HG03135 (cell line): ENCODE data around the gene GGA2.
"Not testable (repeated sequence)": the region's sequence is repeated elsewhere in the genome, so short reads cannot be mapped to it uniquely, and the experiment has no call there.

ENCODE experiments used
- ATAC-seq: cut with Tn5 transposase; IDR thresholded peaks from one replicate; pipeline ENCODE4 v1.9.1; 2021; ENCODE audit warnings: mild to moderate bottlenecking, moderate library complexity; ENCODE audit not compliant: unreplicated experiment

The GGA2 gene

DNA sequence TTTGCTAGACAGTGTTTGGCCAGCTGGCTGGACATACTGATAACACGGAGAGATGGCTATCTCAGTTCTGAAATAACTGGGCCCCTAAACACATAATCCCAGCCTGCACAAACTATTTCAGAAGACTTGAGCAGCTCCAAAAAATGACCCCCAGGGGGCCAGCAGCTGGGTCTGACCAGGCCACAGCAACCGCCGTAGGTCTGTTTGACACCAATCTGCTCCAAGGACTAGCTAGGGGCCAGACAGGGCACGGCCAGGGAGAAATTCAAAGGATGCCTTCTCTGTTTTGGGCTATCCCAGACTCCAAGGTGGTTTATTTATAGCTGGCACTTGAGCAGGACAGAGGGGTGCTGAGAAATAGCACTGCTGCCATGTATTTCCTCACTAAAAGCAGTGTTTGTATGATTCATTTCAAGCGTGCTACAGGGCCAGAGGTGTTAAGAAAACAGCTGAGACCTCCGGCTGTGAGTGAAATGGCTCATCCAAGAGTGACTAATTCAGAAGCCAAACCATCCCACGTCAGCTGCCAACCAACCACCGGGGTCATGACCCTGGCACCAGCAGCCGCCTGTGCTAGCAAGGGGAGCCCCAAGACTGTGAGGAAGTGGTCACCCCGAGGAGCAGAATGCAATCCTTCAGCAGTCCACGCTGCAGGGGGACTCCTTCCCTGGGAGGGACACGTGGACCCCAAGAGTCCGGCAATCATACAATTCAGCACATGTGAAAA is 5.7 kb downstream of the GGA2 start:
- ATAC-seq = peak; percentile 61

GRCh38 chr16:23504076-23504452 is 6.2 kb downstream of the GGA2 start:
- ATAC-seq = no peak

DNA sequence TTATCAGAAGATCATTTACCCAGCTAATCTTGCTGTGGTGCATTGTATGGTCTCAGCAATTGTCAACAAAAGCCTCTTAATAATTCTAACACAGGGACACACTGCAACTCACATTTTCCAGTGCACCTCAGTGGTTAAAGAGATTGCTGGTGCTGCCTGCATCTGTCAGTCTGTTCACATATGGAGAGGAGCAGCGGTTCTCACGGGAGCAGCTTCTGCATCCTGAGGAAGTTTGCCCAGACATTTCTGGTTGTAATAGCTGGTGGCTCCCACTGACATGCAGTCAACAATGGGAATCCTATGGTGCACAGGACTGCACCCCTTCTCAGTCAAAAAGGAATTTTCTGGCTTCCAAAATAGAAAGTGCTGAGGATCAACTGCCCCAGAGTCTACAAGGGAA is 7.8 kb downstream of the GGA2 start:
- no peak for ATAC-seq

DNA sequence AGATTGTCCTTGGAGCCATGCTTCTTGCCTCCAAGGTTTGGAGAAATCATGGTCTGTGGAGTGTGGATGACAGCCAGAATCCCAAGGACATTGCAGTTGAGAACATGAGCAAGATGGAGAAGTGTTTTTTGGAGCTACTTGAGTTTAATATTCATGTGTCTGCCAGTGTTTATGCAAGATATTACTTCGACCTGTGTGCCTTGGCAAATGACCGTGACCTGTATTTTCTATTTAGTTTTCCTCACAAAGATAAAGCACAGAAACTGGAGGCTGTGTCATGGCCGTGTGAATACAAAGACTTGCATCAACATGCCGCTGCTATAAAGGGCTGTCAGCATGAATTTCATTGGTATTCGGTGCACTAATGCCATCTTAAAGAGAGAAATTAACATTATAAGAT is 9.0 kb downstream of the GGA2 start:
- ATAC-seq = no peak

GRCh38 chr16:23500862-23501225 is 9.4 kb downstream of the GGA2 start:
- ATAC-seq = no peak

GRCh38 chr16:23500212-23500861 is 10.0 kb downstream of the GGA2 start:
- ATAC-seq = no peak

GRCh38 chr16:23499801-23500200 is 10.5 kb downstream of the GGA2 start:
- no peak for ATAC-seq

GRCh38 chr16:23498863-23499262 is 11.4 kb downstream of the GGA2 start:
- no peak for ATAC-seq

DNA sequence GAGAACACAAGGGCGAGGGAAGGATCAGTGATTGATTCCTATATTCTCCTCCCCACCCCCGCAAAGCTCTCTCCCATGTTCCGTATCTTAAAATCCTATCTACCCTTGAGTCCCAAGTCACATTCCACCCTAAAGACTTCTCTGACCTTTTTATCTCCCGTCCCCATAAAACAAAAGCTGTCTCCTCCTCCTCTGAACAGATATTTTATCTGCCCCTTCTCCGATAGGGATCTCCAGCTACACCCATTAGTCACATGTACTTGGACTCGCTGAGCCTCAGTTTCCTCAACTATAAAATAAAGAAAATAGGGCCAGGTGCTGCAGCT is 12.8 kb downstream of the GGA2 start:
- no peak for ATAC-seq

- ATAC-seq = no peak
Observed at GRCh38 chr16:23496821-23497542, 13.3 kb downstream of the GGA2 start.

GRCh38 chr16:23495671-23496070 is 14.6 kb downstream of the GGA2 start:
- ATAC-seq = no peak

GRCh38 chr16:23494188-23494587 is 16.1 kb downstream of the GGA2 start:
- ATAC-seq = no peak

DNA sequence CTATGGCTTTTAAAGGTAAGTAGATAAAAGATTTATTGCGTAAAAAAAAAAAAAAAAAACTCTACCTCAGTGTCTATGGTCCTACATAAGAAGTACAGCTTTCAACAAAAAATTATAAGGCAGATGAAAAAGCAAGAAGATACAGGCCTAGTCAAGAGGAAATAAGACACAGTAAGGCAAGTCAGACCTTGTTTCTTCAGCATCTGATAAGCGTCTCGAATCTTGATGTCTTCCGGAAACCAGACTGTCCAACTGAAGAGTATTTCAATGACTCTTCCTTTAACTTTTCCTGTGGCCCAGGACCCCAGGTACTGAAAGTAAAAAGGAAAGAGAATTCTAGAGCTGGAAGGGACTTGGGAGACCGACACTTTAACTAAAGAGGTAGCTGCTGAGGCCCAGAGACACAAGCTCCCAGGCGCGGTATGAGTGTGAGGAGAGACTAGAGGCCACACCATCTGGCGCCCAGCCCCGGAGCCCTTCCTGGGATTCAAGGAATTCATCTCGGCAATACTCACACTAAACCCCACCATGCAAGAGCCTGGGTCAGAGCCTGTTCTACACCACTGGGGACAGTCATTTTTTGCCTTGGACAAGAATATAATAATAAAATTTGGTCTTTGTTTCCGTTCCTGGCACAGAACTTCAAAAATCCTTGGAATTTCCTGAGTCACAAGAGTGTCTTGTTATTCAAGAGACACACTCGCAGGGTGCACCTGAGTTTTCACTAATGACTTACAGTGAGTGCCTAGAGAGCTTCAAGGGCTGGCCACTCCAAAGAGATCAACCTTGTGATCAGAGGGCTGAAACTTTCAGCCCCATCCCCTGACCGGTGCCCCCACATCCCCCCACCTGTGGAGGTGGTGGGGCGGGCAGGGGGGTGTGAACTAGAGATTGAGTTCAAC is 18.6 kb downstream of the GGA2 start:
- no peak for ATAC-seq

DNA sequence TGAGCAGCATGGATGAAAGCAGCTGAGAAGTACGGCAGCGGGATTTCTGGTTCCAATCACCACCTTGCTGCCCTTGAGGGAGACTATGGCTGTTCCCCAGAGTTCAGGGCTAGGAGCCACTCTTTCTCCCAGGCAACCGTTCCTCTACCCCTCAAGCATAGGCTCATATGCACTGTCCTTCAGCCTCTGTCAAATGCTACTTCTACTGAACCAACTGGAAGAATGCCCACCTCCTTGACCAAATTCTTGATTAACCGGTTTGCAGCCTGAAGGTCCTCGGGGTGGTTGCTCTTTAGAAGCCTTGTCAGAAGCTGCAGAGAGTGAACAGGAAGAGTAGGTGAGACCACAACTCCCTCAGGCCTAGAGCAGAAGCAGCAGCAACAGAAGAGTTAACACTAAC is 23.8 kb downstream of the GGA2 start:
- no peak for ATAC-seq

DNA sequence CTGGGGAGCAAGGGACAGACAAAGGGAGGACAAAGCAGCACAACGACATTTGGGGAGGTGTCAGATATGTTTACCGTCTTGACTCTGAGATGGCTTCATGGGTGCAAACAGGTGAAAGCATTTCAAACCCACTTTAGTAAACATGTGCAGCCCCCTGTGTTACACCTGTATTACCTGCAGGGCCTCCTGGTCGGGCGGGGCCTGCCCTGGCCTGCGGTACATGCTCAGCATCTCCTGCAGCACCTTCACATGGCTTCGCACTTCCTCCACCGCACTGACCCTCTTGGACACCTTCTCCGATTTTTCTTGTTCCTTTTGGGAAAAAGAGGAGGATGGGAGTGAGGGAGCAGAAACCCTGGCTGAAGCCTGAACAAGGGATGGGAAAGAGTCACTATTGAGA is 24.5 kb downstream of the GGA2 start:
- ATAC-seq = no peak

- ATAC-seq = no peak
Observed at GRCh38 chr16:23485257-23485614, 25.1 kb downstream of the GGA2 start.

GRCh38 chr16:23484510-23485256 is 25.6 kb downstream of the GGA2 start:
- no peak for ATAC-seq

DNA sequence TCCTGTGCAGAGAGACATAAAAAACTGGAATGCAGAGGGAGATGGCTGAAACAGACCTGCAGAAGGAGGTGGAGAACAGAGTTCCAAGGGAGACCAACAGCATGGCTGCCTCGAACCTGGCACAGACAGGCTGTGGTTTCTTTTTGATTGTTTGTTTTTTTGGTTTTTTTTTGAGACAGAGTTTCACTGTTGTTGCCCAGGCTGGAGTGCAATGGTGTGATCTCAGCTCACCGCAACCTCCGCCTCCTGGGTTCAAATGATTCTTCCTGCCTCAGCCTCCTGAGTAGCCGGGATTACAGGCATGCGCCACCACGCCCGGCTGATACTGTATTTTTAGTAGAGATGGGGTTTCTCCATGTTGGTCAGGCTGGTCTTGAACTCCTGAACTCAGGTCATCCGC is 26.8 kb downstream of the GGA2 start:
- not testable (repeated sequence) for ATAC-seq

GRCh38 chr16:23482778-23483177 is 27.5 kb downstream of the GGA2 start:
- ATAC-seq = no peak

DNA sequence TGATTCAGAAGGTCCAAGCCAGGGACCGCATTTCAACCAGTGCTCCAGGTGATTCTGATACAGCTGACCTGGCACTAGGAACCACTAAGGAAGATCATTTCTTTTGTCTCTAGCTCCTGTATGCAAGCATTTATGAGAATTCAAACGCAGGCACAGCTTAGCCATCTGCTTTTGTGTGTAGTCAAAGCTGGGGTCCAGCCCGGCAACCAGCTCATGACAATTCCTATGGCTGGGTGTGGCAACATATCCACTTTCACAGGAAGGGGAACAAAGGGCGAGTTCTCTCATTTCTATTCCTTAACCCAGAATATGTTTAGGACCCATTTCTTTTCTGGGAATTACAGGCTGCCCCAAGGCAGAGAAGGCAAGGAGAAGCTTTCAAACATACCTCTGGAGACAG is 30.0 kb downstream of the GGA2 start:
- no peak for ATAC-seq

DNA sequence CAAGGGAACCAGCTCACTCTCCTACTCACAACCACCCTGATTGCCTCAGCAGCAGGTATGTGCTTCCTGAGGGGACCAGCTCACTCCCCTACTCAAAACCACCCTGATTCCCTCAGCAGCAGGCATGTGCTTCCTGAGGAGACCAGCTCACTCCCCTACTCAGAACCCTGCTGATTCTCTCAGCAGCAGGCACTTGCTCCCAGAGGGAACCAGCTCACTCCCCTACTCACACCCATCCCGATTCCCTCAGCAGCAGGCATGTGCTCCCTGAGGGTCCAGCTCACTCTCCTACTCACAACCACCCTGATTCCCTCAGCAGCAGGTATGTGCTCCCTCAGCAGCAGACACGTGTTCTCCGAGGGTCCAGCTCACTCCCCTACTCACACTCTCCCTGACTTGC is 31.2 kb downstream of the GGA2 start:
- no peak for ATAC-seq
